ENCODE measurements around the gene PDCD2L.

GRCh38 chr19:34408411-34408810, 4.2 kb downstream of the PDCD2L start:
- TF ChIP-seq POLR2A (IDR thresholded peaks at IDR 0.05), result no peak
- TF ChIP-seq CTCF (IDR thresholded peaks at IDR 0.05), result no peak
